NB4 (cell line): ENCODE data around the gene GPC3.

ENCODE experiments used
- CTCF ChIP-seq: IDR thresholded peaks from one replicate; pipeline ENCODE4 v1.5.1; 2012; ENCODE audit warnings: low read depth, low read length
- POLR2A ChIP-seq: IDR thresholded peaks from 2 replicates; pipeline ENCODE4 v1.6.1; 2011; ENCODE audit warnings: mild to moderate bottlenecking; ENCODE audit not compliant: insufficient read length; ENCODE audit errors: extremely low read depth

DNA sequence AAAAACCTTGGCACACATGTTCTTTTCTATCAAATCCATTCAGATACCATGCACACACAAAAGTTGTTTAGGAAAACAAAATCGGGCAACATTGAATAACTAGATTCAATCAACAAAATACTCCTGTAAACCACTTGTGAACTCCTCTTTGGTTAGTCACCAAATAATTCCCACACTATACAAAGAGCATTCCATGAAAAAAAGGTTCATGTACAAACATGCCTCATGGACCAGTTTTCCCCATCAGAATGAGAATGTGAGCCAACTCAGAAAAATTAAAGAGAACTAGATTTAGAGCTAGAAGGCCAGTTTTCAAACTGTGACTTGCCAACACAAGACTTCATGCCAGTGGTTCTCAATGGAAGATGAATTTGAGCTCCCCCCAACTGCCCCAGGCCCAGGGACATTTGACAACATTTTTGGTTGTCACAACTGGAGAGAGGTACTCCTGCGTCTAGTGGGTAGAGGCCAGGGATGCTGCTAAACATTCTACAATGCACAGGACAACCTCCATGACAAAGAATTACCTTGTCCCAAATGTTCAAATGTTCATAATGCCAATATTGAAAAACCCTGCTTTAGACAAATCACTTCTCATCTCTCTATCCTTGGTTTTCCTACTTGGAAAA, 55.4 kb downstream of the GPC3 start:
- TF ChIP-seq CTCF (no peak), POLR2A (no peak)
